Lower lobe of right lung (tissue), 2 donors: ENCODE measurements around the gene GLB1L. TPM values are rescaled to one million over a fixed set of nuclear protein-coding genes. Genes with fewer than 3 reads are reported as not detected.

Experiments
- ATAC-seq, 2 donors: fragments of 200-7000 bp; cut with Tn5 transposase; one replicate each; pipeline ENCODE4 v1.9.1; 2020 to 2022; ENCODE audit warnings: mild to moderate bottlenecking in 2 of 2, moderate library complexity in 2 of 2
- DNase-seq: peaks from one replicate; pipeline ENCODE4 v3.0.0-alpha.2; 2020
- H3K27ac ChIP-seq: fragments of 200-600 bp; one replicate; pipeline ENCODE4 v1.8.0; 2022
- H3K27me3 ChIP-seq: fragments of 200-600 bp; one replicate; pipeline ENCODE4 v1.8.0; 2022; ENCODE audit warnings: low read depth
- H3K36me3 ChIP-seq: fragments of 200-600 bp; one replicate; pipeline ENCODE4 v1.8.0; 2022; ENCODE audit warnings: mild to moderate bottlenecking
- H3K4me1 ChIP-seq: fragments of 200-600 bp; one replicate; pipeline ENCODE4 v1.8.0; 2022
- H3K4me3 ChIP-seq: fragments of 200-600 bp; one replicate; pipeline ENCODE4 v1.8.0; 2022; ENCODE audit warnings: mild to moderate bottlenecking
- H3K9me3 ChIP-seq: fragments of 200-600 bp; one replicate; pipeline ENCODE4 v1.8.0; 2022
- CTCF ChIP-seq: fragments of 200-600 bp; IDR thresholded peaks from one replicate; pipeline ENCODE4 v1.8.0; 2022; ENCODE audit warnings: antibody characterized with exemption, mild to moderate bottlenecking
- intact Hi-C: fragments of 100-400 bp; cut with DNase I; formaldehyde crosslinking; loops from one replicate; pipeline ENCODE4 v1.11.0; 2022
- microRNA-seq: library from miRNA; unstranded; fragments of <30 nt; microRNA quantifications from one replicate; pipeline ENCODE4 v1.2.0, GENCODE V29; 2020; ENCODE audit warnings: borderline number of aligned reads
- total RNA-seq: library from RNA; stranded (reverse); fragmentation: NEBNext Ultra II Directional; extraction: Animal tissue kit (Norgen Biotek cat#: 25700); gene quantifications from one replicate; pipeline ENCODE4 v1.2.1, GENCODE V29; 2021
- donor health status: DM: no; HTN: yes; CAD: no; lungs with severe emphysema.

Gene GLB1L
- total RNA-seq, 1 donor from 2014 or later = 12.6 TPM

- no peaks in the 10 kb centered on the region for H3K36me3 ChIP-seq
- ATAC-seq (no peak), DNase-seq (no peak)
- H3K27ac ChIP-seq = no peak overlapping the region
- TF ChIP-seq CTCF = no peak
- no peaks in the 10 kb centered on the region for H3K4me1 ChIP-seq
- H3K27me3 ChIP-seq = no peaks in the 10 kb centered on the region
- intact Hi-C loops = no loop called here
- no peaks in the 10 kb centered on the region for H3K9me3 ChIP-seq
- no peak overlapping the region for H3K4me3 ChIP-seq
Observed at GRCh38 chr2:219198974-219199373, 46.3 kb downstream of the GLB1L start.

GRCh38 chr2:219197388-219197787 lies 47.9 kb downstream of the GLB1L start:
- ATAC-seq = no peak
- TF ChIP-seq CTCF = no peak
- H3K9me3 ChIP-seq = no peaks in the 10 kb centered on the region
- H3K4me3 ChIP-seq = no peak overlapping the region
- H3K36me3 ChIP-seq = no peaks in the 10 kb centered on the region
- DNase-seq = no peak
- no peaks in the 10 kb centered on the region for H3K27me3 ChIP-seq
- intact Hi-C loops = no loop called here
- no peaks in the 10 kb centered on the region for H3K4me1 ChIP-seq
- H3K27ac ChIP-seq = no peak overlapping the region

GRCh38 chr2:219186754-219187456 lies 58.3 kb downstream of the GLB1L start:
- H3K4me3 ChIP-seq = no peak overlapping the region
- no peaks in the 10 kb centered on the region for H3K27me3 ChIP-seq
- intact Hi-C loops = no loop called here
- no peaks in the 10 kb centered on the region for H3K4me1 ChIP-seq
- H3K27ac ChIP-seq = no peak overlapping the region
- H3K36me3 ChIP-seq = peaks cover 40% of the 10 kb centered on the region
- no peaks in the 10 kb centered on the region for H3K9me3 ChIP-seq
- no peak for TF ChIP-seq CTCF
- DNase-seq = no peak
- ATAC-seq = no peak

Small RNA genes lying within 50 kb of the gene (microRNA-seq; reads per million reads assigned to microRNA genes)
- gene MIR153-1 = not detected

Other genes with a start within 250 kb of the GLB1L start
- gene CFAP65, start 203.9 kb downstream of the GLB1L start, total RNA-seq = 7.6 TPM
- 0.71 TPM for gene IHH, start 184.5 kb downstream of the GLB1L start, total RNA-seq
- gene NHEJ1, start 84.6 kb downstream of the GLB1L start, total RNA-seq = 13.0 TPM
- gene SLC23A3, start 75.4 kb downstream of the GLB1L start, total RNA-seq = 3.4 TPM
- 67.7 TPM for gene CNPPD1, start 68.5 kb downstream of the GLB1L start, total RNA-seq
- gene RETREG2, start 67.2 kb downstream of the GLB1L start, total RNA-seq = 82.3 TPM
- gene ZFAND2B, start 38.7 kb downstream of the GLB1L start, total RNA-seq = 32.6 TPM
- 15.4 TPM for gene ABCB6, start 26.5 kb downstream of the GLB1L start, total RNA-seq
- gene ATG9A, start 15.8 kb downstream of the GLB1L start, total RNA-seq = 45.7 TPM
- gene ANKZF1, start 15.6 kb downstream of the GLB1L start, total RNA-seq = 46.1 TPM
- gene STK16, start within 50 bp of the GLB1L start, total RNA-seq = 26.7 TPM
- 3.5 TPM for gene TUBA4B, start 7.8 kb upstream of the GLB1L start, total RNA-seq
- gene TUBA4A, start 8.5 kb upstream of the GLB1L start, total RNA-seq = 35.0 TPM
- 76.6 TPM for gene DNAJB2, start 33.9 kb upstream of the GLB1L start, total RNA-seq
- gene PTPRN, start 64.0 kb upstream of the GLB1L start, total RNA-seq = not detected
- gene RESP18, start 87.3 kb upstream of the GLB1L start, total RNA-seq = not detected
- 79.5 TPM for gene DNPEP, start 142.5 kb upstream of the GLB1L start, total RNA-seq
- gene DES, start 172.9 kb upstream of the GLB1L start, total RNA-seq = 64.5 TPM
- gene SPEG, start 189.4 kb upstream of the GLB1L start, total RNA-seq = 6.5 TPM